COLO668 (cell line): ENCODE data around the gene CLSTN2.
A peak's percentile ranks its signal among the peaks of the same experiment; 100 is the strongest.

Experiments used
- DNase-seq: peaks from one replicate; lab custom pipeline; 2025; ENCODE audit not compliant: unreplicated experiment; lab: John Stamatoyannopoulos, UW

Gene CLSTN2

DNA sequence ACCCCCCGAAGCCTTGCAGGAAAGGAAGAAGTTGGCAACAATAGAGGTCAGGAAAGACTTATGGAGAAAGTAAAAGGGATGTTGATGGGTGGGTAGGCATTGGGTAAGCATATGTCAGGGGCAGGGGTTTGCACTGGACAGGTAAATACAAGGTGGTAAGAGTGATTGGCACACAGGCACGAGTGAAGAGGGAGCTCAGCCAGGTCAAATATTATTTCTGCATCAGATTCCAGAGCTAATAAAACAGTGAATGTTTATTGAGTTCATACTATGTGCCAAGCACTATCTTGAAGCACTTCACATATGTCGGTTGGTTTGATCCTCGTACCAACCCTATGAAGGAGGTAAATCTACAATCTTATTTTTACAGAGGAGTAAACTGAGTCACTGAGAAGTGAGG is 6.6 kb downstream of the CLSTN2 start:
- DNase-seq = no peak

DNA sequence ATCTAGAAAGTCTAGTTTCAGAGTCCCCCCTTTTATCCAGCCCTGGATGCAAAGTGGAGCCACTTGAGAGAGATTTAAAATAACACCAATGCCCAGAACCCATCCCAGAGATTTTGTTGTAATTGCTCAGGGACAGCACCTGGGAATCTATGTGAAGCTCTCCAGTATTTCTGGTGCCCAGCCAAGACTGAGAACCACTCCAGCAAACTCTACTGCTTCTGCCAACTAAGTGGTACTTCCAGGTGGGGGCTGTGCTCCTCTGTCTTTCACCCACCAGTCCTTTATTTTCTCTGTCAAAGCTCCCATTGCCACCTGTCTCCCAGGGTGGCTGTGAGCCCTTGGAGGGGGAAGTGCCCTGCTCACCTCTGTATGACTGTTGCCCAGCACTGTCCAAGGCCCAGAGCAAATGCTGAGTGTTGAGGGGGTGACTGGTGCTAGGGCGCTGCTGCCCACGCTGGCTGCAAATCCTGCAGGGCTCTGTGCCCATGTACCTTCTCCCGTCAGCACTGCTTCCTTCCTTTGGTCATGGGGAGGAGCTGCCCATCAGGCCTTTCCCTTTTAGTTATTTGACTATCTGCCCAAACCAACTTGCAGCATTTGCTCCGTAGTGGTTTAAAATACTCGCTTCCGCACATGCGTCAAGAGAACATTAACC is 9.4 kb downstream of the CLSTN2 start:
- no peak for DNase-seq

DNA sequence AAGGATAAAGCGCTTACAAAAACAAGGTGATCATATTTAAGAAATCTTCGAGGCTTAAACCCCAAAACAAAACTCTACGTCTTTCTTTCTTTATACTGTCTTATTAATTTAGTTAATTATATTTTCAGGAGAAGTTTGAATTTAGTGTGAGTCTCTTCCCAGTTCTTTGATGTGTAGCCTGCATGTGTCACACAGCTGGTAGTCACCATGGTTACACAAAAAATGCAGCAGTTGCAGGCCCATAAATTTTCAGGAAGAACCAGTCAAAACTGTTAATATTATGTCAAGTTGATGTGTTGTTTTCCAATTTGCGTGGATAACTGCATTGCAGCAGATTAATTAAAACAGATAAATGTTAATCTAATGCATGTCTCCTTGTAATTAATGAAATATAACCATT is 10.4 kb downstream of the CLSTN2 start:
- DNase-seq = no peak

- no peak for DNase-seq
Observed at GRCh38 chr3:139945942-139946341, 11.0 kb downstream of the CLSTN2 start.

DNA sequence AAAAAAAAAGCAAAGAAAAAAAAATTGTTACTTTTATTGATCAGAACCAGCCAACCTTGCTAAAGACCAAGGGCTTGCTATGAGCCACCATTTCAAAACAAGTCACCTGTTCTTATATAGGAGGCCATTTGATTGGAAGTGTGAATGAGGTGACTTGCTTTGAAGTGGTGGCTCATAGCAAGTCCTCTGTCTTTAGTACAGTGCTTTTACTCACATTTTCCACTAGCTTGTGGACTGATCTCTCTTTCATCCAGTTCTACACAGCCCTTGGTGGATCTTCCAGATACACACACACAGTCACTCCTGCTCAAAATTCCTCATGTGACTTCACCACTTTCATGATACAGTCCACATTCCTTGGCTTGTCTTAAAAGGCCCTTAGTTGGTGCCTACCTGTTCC is 13.5 kb downstream of the CLSTN2 start:
- no peak for DNase-seq

GRCh38 chr3:139948898-139949297 is 13.9 kb downstream of the CLSTN2 start:
- no peak for DNase-seq

DNA sequence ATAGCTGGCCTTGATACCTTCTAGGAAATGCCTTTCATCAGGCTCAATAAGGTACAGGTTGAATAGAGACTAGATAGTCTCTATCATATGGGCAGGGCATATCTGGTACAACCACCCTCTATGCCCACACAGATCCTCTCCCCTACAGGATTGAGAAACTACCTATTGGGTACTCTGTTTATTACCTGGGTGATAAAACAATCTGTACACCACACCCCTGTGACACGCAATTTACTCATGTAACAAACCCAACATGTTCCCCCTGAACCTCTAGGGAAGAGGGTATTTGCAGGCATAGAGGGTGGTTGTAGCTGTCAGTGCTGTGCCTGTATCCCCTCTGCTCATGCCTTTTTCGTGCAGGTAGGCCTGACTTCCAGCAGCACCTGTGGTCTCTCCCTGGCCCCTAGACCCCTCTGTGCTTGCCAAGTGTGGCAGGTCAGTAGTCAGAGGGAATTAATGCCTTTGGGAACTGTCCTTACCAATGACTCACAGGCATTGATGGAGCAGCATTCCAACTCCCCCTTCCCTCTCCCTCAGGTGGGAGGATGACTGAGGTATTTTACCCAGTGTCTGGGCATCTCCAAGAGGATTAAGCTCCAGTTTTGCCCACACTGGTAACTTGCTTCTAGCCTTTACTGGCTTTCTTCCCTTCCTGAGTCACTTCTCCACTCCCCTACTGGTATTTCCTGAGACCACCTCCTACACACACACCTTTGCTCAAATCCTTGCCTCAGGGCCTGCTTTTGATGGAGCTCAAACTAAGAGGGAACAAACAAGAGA is 18.3 kb downstream of the CLSTN2 start:
- DNase-seq = no peak

DNA sequence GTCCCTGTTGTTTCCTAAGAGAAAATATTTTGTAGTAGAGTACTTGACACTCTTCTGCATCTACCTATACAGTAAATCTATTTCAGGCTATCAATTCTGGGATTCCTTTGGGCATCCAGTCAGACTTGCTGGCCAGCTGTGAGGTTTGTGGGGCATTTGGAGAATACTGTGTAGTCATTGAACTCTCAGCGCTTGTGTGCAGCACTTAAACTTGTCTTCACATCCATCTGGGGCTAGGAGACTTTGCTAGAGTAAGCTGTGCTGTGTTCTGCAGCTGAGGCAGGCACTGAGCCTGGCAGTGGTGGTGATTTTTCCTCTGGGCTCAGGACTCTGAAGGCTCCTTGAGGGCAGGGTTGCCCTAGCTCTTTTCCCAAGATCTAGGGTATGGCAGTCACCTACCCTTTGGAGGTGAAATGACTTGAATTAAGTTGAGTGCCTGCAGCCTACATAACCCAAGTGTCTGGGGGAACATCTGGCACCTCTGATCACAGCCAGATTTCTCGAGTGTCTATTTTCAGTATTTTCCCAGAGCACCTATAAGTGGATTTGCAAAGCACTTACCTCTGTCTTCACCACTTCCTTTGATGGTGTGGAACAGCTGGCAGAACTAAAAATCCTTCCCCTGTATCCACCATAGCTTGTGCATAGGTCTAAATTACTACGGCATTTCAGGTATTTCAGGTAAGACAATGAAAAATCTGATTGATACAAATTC is 19.3 kb downstream of the CLSTN2 start:
- no peak for DNase-seq

DNA sequence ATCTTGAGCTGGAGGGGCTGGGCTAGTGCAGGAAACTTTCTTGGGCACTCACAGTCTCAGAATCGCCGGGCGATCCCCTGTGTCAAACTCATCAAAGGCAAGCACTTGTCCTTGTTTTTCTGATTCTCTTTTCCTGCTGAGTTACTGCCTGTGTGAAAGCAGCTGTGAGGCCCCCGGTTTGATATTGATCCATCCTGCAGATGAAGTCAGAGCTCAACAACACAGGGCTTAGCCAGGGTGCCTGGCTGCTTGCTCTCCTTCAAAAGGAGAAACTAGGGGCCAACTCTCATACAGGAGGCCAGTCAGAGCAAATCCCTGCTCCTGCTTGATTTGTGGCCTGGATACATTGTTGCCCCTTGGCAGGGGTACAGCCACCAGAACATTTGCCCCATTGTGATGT is 22.9 kb downstream of the CLSTN2 start:
- no peak for DNase-seq

DNA sequence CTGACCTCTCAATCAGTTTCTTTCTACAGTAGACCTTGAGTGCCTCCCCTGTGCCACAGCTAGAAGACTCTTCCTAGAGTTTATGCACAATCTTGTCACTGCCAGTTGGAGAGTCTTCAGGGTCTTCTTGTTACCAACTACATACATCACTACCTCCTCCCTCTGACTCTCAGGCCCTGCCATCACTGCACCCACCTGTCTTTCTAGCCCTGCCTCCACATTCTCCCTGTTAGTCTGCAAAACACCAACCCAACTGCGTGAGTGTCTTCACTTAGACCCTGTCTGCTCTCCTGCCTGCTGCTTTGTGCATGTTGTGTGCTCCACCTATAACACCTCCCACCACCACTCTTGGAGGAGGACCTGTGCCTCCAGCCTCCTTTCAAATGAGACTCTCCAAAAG is 34.4 kb downstream of the CLSTN2 start:
- no peak for DNase-seq

GRCh38 chr3:139970526-139970925 is 35.5 kb downstream of the CLSTN2 start:
- no peak for DNase-seq

GRCh38 chr3:139974809-139975425 is 39.9 kb downstream of the CLSTN2 start:
- no peak for DNase-seq

GRCh38 chr3:139975594-139976365 is 40.8 kb downstream of the CLSTN2 start:
- peak; percentile 9 for DNase-seq

DNA sequence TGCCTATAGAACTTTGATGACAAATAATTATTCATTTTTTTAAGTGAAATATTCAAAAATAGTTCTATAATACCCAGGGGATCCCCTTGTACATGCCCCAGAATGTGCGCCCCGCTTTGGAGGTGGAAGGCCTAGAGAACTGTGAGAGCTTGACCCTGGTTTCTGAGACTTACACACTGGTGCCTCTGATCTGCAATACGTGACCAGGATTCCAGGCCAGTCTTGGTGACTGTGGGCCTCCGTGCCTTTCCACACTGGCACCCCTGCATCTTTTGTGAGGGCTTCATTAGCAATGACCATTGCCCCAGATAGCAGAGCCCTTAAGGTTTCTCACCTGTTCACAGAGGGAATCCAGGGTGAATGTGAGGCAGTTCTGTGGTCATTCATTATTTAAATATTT is 44.0 kb downstream of the CLSTN2 start:
- no peak for DNase-seq

GRCh38 chr3:139979991-139980390 is 45.0 kb downstream of the CLSTN2 start:
- DNase-seq = no peak

- no peak for DNase-seq
Observed at GRCh38 chr3:139982404-139982803, 47.4 kb downstream of the CLSTN2 start.

GRCh38 chr3:139985576-139985975 is 50.6 kb downstream of the CLSTN2 start:
- no peak for DNase-seq

GRCh38 chr3:139987908-139988307 is 52.9 kb downstream of the CLSTN2 start:
- DNase-seq = no peak

DNA sequence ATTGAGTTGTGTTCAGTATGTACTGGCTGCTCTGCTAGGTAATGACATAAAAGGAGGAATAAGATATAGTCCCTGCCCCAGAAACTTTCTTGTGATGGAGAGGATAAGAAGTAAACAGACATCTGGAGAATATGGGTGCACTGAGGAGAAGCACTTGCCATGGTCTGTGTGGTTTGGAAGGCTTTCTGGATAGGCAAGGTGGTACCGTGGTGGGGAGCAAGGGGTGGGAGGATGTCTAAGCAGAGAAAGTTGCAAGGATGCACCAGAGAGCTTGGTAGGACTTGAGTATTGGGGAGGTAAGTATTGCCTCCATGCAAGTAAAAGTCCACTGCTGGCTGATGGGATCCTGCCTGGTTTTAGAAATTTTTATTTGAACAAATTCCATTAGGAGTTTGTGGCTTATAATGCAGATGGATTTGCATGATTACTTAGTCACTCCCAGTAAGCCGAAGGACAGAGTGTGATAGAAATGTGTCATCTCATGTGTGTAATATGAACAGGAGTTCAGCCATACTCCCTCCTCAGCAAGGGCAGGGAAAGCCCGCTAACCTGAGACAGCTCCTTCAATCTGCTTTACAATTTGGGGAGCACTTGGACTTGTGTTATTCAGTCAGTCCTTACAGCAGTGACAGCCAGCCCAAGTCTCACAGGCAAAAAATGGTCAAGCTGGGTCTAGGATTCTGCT is 53.6 kb downstream of the CLSTN2 start:
- no peak for DNase-seq

GRCh38 chr3:139994891-139995290 is 59.9 kb downstream of the CLSTN2 start:
- no peak for DNase-seq
